ENCODE measurements around the gene AARS2. TPM values are rescaled to one million over a fixed set of nuclear protein-coding genes. Genes with fewer than 3 reads are reported as not detected.

Gene AARS2
- total and polyA plus RNA-seq, 10 of the 15 experiments (the other 5 are each of a cell fraction or from before 2014, with no cell fraction given) = 0.71 to 18.3 (median 12.7) TPM

DNA sequence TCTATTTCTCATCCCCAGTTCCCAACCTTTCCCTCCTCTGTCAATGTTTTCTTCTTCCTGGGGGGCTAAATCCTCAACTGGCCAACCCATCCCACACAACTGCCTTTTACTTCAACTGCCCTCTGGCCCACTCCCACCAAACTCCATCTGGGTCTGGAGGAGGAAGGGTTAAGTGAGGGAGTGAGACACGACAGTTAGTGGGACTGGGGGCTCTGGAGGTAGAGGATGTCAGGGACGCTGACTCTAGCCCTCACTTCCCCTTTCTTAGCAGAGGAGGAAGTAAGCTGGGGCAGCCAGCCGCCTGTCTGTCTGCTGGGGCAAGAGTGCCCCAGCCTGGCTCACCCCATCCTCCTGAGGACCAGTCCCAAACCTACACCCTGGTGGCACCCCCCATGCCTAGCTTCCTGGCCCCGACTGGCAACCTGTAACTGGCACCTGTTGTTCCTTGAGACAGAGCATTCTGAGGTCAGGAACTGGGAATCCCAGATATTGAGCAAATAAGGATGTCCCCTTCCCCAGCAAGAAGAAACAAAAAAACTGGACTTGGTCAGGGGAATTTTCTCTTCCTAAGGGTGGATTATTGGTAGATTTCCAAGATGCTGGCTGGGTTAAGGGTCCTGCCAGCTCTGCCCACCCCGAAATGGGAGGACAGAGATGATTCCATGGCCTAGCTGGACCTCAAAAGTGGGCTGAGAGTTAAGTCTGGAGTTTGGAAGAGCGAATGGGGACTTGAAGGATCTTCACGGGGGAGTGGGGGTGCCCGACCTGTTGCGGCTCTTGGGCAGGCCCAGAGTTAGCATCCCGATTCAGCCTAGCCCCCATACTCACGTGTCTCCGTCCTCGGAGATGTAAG, 48.8 kb downstream of the AARS2 start:
- ChIA-PET SMC1A (ENCODE audit: uncharacterized antibody, unreplicated experiment) (interaction anchor here (0.7 to 1.5 kb wide), 5 partner anchors 9 to 92 kb away, joined by 3 to 7 read pairs (median 4); no protein-coding TSS in a partner anchor), POLR2A (interaction anchor here (0.5 to 10.7 kb wide), 13 partner anchors 10 to 874 kb away, joined by 3 to 131 read pairs (median 4); partner anchors contain the start of gene HSP90AB1), CTCF (interaction anchor here (0.7 to 6.3 kb wide), 20 partner anchors 9 to 605 kb away, joined by 3 to 163 read pairs (median 6); partner anchors contain the start of genes AARS2 and HSP90AB1), RAD21 (ENCODE audit: unreplicated experiment) (interaction anchor here (0.8 to 1.6 kb wide), 5 partner anchors 8 to 42 kb away, joined by 3 to 6 read pairs (median 3); partner anchors contain the start of gene HSP90AB1)
- H3K36me3 ChIP-seq (ENCODE audit: control insufficient read depth in 2 of 2, insufficient read depth in 2 of 2, low read length in 1 of 2) = peaks cover 7 to 11% of the 10 kb centered on the region in 2 experiments; a peak in 3 of 4 replicates
- TSS peak; percentile 57 for BruUV-seq (replicated peaks)
- H2AFZ ChIP-seq (ENCODE audit: control insufficient read depth, low read depth, low read length) = no peak overlapping the region
- FAIRE-seq (peak; percentile 41), DNase-seq (ENCODE audit: low read depth, low spot score) (no peak), ATAC-seq (peak; percentile 54)
- peak overlapping the region; percentile 90 for H3K9ac ChIP-seq (ENCODE audit: control insufficient read depth, insufficient read depth, low read length)
- in situ Hi-C loops (cut with MboI) (loop anchor here (5.0 kb wide), 1 partner anchor 73 kb away; no protein-coding TSS in a partner anchor), intact Hi-C loops (cut with micrococcal nuclease; ENCODE audit: unreplicated experiment) (loop anchor here (2.0 kb wide), 1 partner anchor 48 kb away; the partner anchor contains the start of gene AARS2)
- peaks cover 61% of the 10 kb centered on the region for H3K79me2 ChIP-seq (ENCODE audit: control insufficient read depth, insufficient read depth, low read length)
- no peaks in the 10 kb centered on the region for H3K9me3 ChIP-seq (replicated peaks; ENCODE audit: control insufficient read depth, insufficient read depth, low read length)
- no peaks in the 10 kb centered on the region; a peak in 1 of 4 replicates for H3K27me3 ChIP-seq (replicated peaks in 1 of 2; ENCODE audit: control insufficient read depth in 2 of 2, insufficient read depth in 2 of 2, low read length in 1 of 2)
- H3K27ac ChIP-seq (ENCODE audit: control insufficient read depth, insufficient read depth) = peak overlapping the region; percentile 99
- no peaks in the 10 kb centered on the region for H4K20me1 ChIP-seq (ENCODE audit: control insufficient read depth, insufficient read depth)
- peaks cover 53% of the 10 kb centered on the region for H3K4me1 ChIP-seq (ENCODE audit: control insufficient read depth, insufficient read depth, low read length)
- H3K4me3 ChIP-seq = peak overlapping the region; percentile 98
- peak overlapping the region; percentile 98 for H3K4me2 ChIP-seq (ENCODE audit: control insufficient read depth, insufficient read depth)
- under 1% methylated on average over 13 of the region's 13 CpGs for WGBS (ENCODE audit: insufficient coverage, insufficient replicate concordance, low lambda C conversion rate, missing lambda C conversion rate)
- TF ChIP-seq MXI1 (IDR thresholded peaks at IDR 0.05; ENCODE audit: low read depth, low read length) = peak; percentile 79
- no peak for TF ChIP-seq SMC3 (IDR thresholded peaks at IDR 0.05; ENCODE audit: borderline replicate concordance, low read length)
- peak; percentile 31; the same call in 1 of the 2 replicates for TF ChIP-seq RAD51 (IDR thresholded peaks at IDR 0.05)
- TF ChIP-seq PAX8 (IDR thresholded peaks at IDR 0.05) = no peak
- no peak for TF ChIP-seq NR2C2 (IDR thresholded peaks at IDR 0.05; ENCODE audit: borderline replicate concordance, control insufficient read depth, insufficient read length, low read depth)
- TF ChIP-seq, protein P1, sequence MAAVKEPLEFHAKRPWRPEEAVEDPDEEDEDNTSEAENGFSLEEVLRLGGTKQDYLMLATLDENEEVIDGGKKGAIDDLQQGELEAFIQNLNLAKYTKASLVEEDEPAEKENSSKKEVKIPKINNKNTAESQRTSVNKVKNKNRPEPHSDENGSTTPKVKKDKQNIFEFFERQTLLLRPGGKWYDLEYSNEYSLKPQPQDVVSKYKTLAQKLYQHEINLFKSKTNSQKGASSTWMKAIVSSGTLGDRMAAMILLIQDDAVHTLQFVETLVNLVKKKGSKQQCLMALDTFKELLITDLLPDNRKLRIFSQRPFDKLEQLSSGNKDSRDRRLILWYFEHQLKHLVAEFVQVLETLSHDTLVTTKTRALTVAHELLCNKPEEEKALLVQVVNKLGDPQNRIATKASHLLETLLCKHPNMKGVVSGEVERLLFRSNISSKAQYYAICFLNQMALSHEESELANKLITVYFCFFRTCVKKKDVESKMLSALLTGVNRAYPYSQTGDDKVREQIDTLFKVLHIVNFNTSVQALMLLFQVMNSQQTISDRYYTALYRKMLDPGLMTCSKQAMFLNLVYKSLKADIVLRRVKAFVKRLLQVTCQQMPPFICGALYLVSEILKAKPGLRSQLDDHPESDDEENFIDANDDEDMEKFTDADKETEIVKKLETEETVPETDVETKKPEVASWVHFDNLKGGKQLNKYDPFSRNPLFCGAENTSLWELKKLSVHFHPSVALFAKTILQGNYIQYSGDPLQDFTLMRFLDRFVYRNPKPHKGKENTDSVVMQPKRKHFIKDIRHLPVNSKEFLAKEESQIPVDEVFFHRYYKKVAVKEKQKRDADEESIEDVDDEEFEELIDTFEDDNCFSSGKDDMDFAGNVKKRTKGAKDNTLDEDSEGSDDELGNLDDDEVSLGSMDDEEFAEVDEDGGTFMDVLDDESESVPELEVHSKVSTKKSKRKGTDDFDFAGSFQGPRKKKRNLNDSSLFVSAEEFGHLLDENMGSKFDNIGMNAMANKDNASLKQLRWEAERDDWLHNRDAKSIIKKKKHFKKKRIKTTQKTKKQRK (IDR thresholded peaks at IDR 0.05; ENCODE audit: low read depth, low read length) = no peak
- no peak for TF ChIP-seq NFYB (IDR thresholded peaks at IDR 0.05; ENCODE audit: insufficient read depth, low read depth, low read length)
- TF ChIP-seq POLR2AphosphoS5 (IDR thresholded peaks at IDR 0.05; ENCODE audit: low read length) = peak; percentile 18
- TF ChIP-seq IKZF1 (conservative IDR thresholded peaks at IDR 0.05) = no peak
- TF ChIP-seq MEF2B (IDR thresholded peaks at IDR 0.05; ENCODE audit: partially characterized antibody, poor library complexity, severe bottlenecking) = peak; percentile 2
- TF ChIP-seq TBL1XR1 (IDR thresholded peaks at IDR 0.05; ENCODE audit: low read depth, low read length) = peak; percentile 9; the same call in 1 of the 2 replicates
- 0 out of 2 replicates have a peak, but pooled peaks have one; percentile 12 for TF ChIP-seq HDGF (IDR thresholded peaks at IDR 0.05)
- no peak for TF ChIP-seq ZNF217 (IDR thresholded peaks at IDR 0.05)
- TF ChIP-seq, protein P2, sequence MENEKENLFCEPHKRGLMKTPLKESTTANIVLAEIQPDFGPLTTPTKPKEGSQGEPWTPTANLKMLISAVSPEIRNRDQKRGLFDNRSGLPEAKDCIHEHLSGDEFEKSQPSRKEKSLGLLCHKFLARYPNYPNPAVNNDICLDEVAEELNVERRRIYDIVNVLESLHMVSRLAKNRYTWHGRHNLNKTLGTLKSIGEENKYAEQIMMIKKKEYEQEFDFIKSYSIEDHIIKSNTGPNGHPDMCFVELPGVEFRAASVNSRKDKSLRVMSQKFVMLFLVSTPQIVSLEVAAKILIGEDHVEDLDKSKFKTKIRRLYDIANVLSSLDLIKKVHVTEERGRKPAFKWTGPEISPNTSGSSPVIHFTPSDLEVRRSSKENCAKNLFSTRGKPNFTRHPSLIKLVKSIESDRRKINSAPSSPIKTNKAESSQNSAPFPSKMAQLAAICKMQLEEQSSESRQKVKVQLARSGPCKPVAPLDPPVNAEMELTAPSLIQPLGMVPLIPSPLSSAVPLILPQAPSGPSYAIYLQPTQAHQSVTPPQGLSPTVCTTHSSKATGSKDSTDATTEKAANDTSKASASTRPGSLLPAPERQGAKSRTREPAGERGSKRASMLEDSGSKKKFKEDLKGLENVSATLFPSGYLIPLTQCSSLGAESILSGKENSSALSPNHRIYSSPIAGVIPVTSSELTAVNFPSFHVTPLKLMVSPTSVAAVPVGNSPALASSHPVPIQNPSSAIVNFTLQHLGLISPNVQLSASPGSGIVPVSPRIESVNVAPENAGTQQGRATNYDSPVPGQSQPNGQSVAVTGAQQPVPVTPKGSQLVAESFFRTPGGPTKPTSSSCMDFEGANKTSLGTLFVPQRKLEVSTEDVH (IDR thresholded peaks at IDR 0.05; ENCODE audit: low read depth, partially characterized antibody) = no peak
- TF ChIP-seq RAD21 (IDR thresholded peaks at IDR 0.05; ENCODE audit: insufficient read depth, low read depth, low read length) = no peak
- no peak for TF ChIP-seq JUND (IDR thresholded peaks at IDR 0.05; ENCODE audit: low read depth, low read length)
- TF ChIP-seq MTA3 (IDR thresholded peaks at IDR 0.05; ENCODE audit: borderline replicate concordance, low read length) = no peak
